ENCODE data around the gene PAK3.

PAK3 gene

GRCh38 chrX:111244235-111244750 is 148.3 kb downstream of the PAK3 start:
- intact Hi-C loops (cut with DNase I): no loop called here
- peak in 2 of 42 donors; percentile 1 to 7 for DNase-seq

GRCh38 chrX:111254896-111255693 is 159.1 kb downstream of the PAK3 start:
- DNase-seq: no peak
- intact Hi-C loops (cut with DNase I): no loop called here

DNA sequence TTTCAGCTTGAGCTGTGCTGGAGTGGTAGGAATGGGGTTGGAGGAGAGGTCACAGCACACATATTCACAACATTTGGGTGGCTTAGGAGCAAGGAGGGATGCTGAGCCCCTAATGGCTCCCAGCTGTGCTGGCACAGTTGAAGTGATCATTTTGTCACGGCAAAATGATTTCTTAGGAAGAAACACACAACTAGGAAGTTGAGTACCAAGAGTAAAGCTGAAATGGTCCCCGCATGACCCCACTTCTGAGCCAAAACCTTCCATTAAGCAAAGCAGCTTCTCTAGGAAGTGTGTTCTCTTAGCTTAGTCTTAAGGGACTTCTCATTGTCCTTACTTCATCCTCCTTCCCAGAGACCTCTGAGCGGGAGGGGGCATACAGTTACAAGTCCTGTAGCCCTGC is 161.7 kb downstream of the PAK3 start:
- DNase-seq: no peak
- intact Hi-C loops (cut with DNase I): no loop called here

DNA sequence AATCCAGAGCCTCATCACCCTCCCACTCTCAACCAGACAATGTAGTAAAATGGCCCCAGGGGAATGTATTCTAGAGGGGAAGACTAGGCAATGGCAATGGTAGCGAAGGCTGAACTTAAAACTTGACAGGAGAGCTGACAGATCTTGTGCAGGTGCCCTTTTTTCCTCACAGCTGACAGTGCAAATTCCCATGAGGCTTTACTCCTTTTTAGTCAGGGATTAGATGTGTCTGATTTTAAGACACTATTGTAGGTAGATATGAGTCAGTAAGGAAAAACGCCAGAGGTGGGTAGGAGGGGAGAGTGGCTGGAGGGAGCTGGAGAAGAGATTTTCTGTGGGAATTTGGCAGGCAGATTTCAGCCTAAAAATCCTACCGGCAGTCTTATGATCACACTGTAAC is 163.6 kb downstream of the PAK3 start:
- DNase-seq: peak in 9 of 42 donors; percentile 0 to 36 (median 7)
- intact Hi-C loops (cut with DNase I): no loop called here

GRCh38 chrX:111260451-111260850 is 164.5 kb downstream of the PAK3 start:
- intact Hi-C loops (cut with DNase I): no loop called here

GRCh38 chrX:111262086-111262485 is 166.1 kb downstream of the PAK3 start:
- no peak for DNase-seq
- intact Hi-C loops (cut with DNase I): no loop called here

More at GRCh38 chrX:111260451-111260850, 164.5 kb downstream of the PAK3 start:
- no peak for DNase-seq

GRCh38 chrX:111264385-111264784 is 168.4 kb downstream of the PAK3 start:
- no peak for DNase-seq
- intact Hi-C loops (cut with DNase I): no loop called here

DNA sequence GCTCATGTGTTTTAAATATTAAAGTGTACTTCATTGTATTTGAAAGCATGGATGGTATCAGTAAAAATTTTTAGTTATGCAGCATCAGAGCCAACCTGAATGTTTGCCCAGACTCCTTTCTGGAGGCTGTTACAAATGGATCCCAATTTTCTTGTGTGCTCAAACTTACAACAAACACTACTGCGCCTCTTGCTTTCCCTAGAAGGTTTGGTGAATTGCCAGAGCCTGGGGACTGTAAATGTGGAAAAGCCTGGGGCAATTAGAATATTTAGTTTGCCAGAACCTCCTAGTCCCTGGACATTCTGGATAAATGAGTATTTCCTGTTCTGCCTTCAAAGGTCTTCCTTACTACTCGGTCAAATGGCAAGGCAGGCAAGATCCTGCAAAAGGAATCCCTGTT is 169.5 kb downstream of the PAK3 start:
- no peak for DNase-seq
- intact Hi-C loops (cut with DNase I): no loop called here

DNA sequence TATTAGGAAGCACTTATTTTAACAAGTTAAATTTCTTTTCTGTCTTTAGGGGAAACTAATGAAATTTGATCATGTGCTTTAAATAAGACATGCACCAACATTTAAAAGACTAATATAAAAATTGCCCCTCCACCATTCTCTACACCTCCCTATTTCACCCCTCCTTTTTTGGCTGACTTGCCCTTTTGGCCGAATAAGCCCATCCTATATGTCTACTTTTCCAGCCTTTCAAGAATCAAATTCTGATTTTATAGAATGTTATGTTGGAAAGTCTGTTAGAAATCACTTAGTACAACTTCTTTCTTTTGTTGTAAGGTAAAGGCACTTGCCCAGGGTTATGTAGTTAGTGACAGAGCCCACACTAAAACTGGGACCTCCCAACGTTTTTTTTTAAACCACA is 172.5 kb downstream of the PAK3 start:
- no peak for DNase-seq
- intact Hi-C loops (cut with DNase I): no loop called here

DNA sequence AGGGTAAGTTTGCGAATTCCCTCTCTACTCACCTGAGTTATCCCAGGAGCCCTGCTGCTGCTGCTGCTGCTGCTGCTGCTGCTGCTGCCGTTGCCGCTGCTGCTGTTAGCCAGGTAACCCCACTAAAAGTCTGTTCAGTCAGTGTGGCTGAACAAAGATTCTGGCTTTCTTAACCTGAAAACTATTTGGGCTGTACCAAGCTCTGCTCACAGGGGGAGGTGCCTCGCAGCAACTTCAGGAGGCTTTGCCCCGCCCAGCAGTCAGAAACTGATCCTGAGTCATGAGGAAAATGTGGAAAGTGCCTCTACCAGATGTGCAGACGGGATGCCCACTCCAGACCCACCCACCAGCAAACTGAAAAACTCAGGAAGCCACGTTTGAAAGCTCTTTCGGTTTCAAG is 174.3 kb downstream of the PAK3 start, which contains the start of gene CAPN6:
Gene CAPN6 (minus strand): TSS at position 145 of the 400 bp plus-strand sequence. CDS start 6,547 bp downstream, outside the sequence.
- intact Hi-C loops (cut with DNase I): no loop called here
- peak in 1 of 42 donors; percentile 8 for DNase-seq

Data from head of caudate nucleus (tissue), 42 donors.